ENCODE measurements around the gene SETBP1. TPM values are rescaled to one million over a fixed set of nuclear protein-coding genes. Genes with fewer than 3 reads are reported as not detected.

The SETBP1 gene
- total and polyA plus RNA-seq, 3 donors from 2014 or later, result 6.2 to 34.7 (median 33.1) TPM

GRCh38 chr18:45049578-45050319 lies 369.1 kb downstream of the SETBP1 start:
- no peaks in the 10 kb centered on the region for H3K27me3 ChIP-seq
- H3K4me1 ChIP-seq, result no peaks in the 10 kb centered on the region
- DNase-seq, result no peak
- H3K36me3 ChIP-seq (ENCODE audit: low read depth, missing control alignments), result no peaks in the 10 kb centered on the region
- H3K4me3 ChIP-seq, result no peak overlapping the region
- H3K9me3 ChIP-seq, result no peaks in the 10 kb centered on the region
- H3K27ac ChIP-seq, result no peak overlapping the region
- TF ChIP-seq CTCF (IDR thresholded peaks at IDR 0.05) (no peak), POLR2A (IDR thresholded peaks at IDR 0.05) (no peak)
- 77 to 84% methylated on average over 4 of the region's 4 CpGs for WGBS, 2 donors
- intact Hi-C loops (cut with DNase I; ENCODE audit: low total_unique reads), result no loop called here

GRCh38 chr18:45050712-45051601 lies 370.3 kb downstream of the SETBP1 start:
- Histone ChIP-seq H3K27ac (no peak overlapping the region), H3K9me3 (no peaks in the 10 kb centered on the region), H3K4me1 (no peaks in the 10 kb centered on the region), H3K4me3 (no peak overlapping the region), H3K27me3 (no peaks in the 10 kb centered on the region), H3K36me3 (ENCODE audit: low read depth, missing control alignments) (no peaks in the 10 kb centered on the region)
- intact Hi-C loops (cut with DNase I; ENCODE audit: low total_unique reads), result no loop called here
- TF ChIP-seq POLR2A (IDR thresholded peaks at IDR 0.05) (no peak), CTCF (IDR thresholded peaks at IDR 0.05) (no peak)
- no peak for DNase-seq
- 74 to 80% methylated on average over 3 of the region's 3 CpGs for WGBS, 2 donors

GRCh38 chr18:45054636-45055035 lies 373.9 kb downstream of the SETBP1 start:
- H3K4me1 ChIP-seq, result no peaks in the 10 kb centered on the region
- intact Hi-C loops (cut with DNase I; ENCODE audit: low total_unique reads), result no loop called here
- no peaks in the 10 kb centered on the region for H3K36me3 ChIP-seq (ENCODE audit: low read depth, missing control alignments)
- no peaks in the 10 kb centered on the region for H3K27me3 ChIP-seq
- no peak for DNase-seq
- TF ChIP-seq POLR2A (IDR thresholded peaks at IDR 0.05) (no peak), CTCF (IDR thresholded peaks at IDR 0.05) (no peak)
- no peak overlapping the region for H3K4me3 ChIP-seq
- WGBS, 2 donors, result 92% methylated on average over 3 of the region's 3 CpGs
- H3K27ac ChIP-seq, result no peak overlapping the region
- H3K9me3 ChIP-seq, result no peaks in the 10 kb centered on the region

GRCh38 chr18:45055811-45056210 lies 375.1 kb downstream of the SETBP1 start:
- Histone ChIP-seq H3K4me3 (no peak overlapping the region), H3K9me3 (no peaks in the 10 kb centered on the region), H3K36me3 (ENCODE audit: low read depth, missing control alignments) (no peaks in the 10 kb centered on the region), H3K27me3 (no peaks in the 10 kb centered on the region), H3K27ac (no peak overlapping the region), H3K4me1 (no peaks in the 10 kb centered on the region)
- 88 to 95% methylated on average over 1 of the region's 1 CpG for whole genome bisulfite sequencing, 2 donors
- TF ChIP-seq CTCF (IDR thresholded peaks at IDR 0.05) (no peak), POLR2A (IDR thresholded peaks at IDR 0.05) (no peak)
- intact Hi-C loops (cut with DNase I; ENCODE audit: low total_unique reads), result no loop called here
- DNase-seq, result no peak
